ENCODE measurements around the gene DERA. TPM values are rescaled to one million over a fixed set of nuclear protein-coding genes. Genes with fewer than 3 reads are reported as not detected.
A peak's percentile ranks its signal among the peaks of the same experiment; 100 is the strongest.

The DERA gene
- total and polyA plus RNA-seq, 9 of the 15 experiments (the other 6 are each of a cell fraction or from before 2014, with no cell fraction given): 5.5 to 15.5 (median 7.8) TPM

- H3K9ac ChIP-seq (ENCODE audit: insufficient read depth in 1 of 2, low read depth in 2 of 2, low read length in 2 of 2): no peak overlapping the region
- intact Hi-C loops (cut with micrococcal nuclease) (no loop called here), in situ Hi-C loops (cut with MboI) (no loop called here)
- H2AFZ ChIP-seq (ENCODE audit: low read depth, low read length): no peak overlapping the region
- ChIA-PET POLR2A (interaction anchor here (0.5 kb wide), 1 partner anchor 791 kb away, joined by 3 read pairs; no protein-coding TSS in a partner anchor), CTCF (ENCODE audit: low intra/inter-chr PET ratio) (no interaction called here)
- H3K4me2 ChIP-seq (ENCODE audit: insufficient read depth, low read length): no peak overlapping the region
- no peaks in the 10 kb centered on the region for H3K9me3 ChIP-seq (replicated peaks; ENCODE audit: control insufficient read depth, insufficient read depth, low read depth, low read length)
- H3K27ac ChIP-seq (ENCODE audit: extremely low read depth, low read depth, low read length): no peak overlapping the region
- TF ChIP-seq PML (IDR thresholded peaks at IDR 0.05; ENCODE audit: low read length) (no peak), HSF4 (CRISPR knock-in tag; IDR thresholded peaks at IDR 0.05; ENCODE audit: borderline replicate concordance) (no peak), SPI1 (IDR thresholded peaks at IDR 0.05; ENCODE audit: borderline replicate concordance, low read depth, low read length) (peak; percentile 57; the same call in 1 of the 2 replicates)
- 11% methylated on average over 7 of the region's 7 CpGs for WGBS (ENCODE audit: insufficient coverage, low coverage, missing lambda C conversion rate)
- H4K20me1 ChIP-seq (replicated peaks; ENCODE audit: control insufficient read depth, insufficient read depth, low read length): no peaks in the 10 kb centered on the region
- FAIRE-seq (no peak), ATAC-seq (no peak), DNase-seq (ENCODE audit: extremely low read depth in 1 of 4, low spot score in 3 of 4) (no peak)
- no peaks in the 10 kb centered on the region for H3K79me2 ChIP-seq (ENCODE audit: control insufficient read depth, insufficient read depth, low read length)
- no peaks in the 10 kb centered on the region for H3K4me1 ChIP-seq (replicated peaks in 1 of 2; ENCODE audit: control insufficient read depth in 2 of 2, insufficient read depth in 2 of 2, low read length in 2 of 2)
- H3K4me3 ChIP-seq: no peak overlapping the region
- H3K27me3 ChIP-seq (ENCODE audit: control insufficient read depth in 2 of 2, insufficient read depth in 2 of 2, low read length in 2 of 2): no peaks in the 10 kb centered on the region
- BruUV-seq (replicated peaks): no TSS peak
- H3K36me3 ChIP-seq (ENCODE audit: control insufficient read depth, insufficient read depth, low read length): no peaks in the 10 kb centered on the region
- H3K9me1 ChIP-seq (ENCODE audit: control insufficient read depth, insufficient read depth, low read length): no peaks in the 10 kb centered on the region
Measured at GRCh38 chr12:15977999-15978951, 67.1 kb downstream of the DERA start.

All from K562 (cell line).